Measurements from ENCODE around the gene ROCK2.

DNA sequence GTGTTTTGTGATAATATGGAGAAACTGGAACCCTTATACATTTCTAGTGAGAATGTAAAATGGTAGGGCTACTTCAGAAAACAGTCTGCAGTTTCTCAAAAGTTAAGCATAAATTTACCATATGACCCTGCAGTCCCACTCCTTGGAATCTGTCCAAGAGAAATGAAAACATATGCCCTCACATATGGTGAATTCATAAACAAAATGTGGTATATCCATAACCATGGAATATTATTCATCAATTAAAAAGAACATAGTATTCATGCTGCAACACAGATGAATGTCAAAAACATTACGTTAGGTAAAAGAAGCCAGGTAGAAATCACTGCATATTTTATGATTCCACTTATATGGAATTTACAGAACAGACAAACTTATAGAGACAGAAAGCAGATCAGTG, 11.8 kb downstream of the ROCK2 start:
- TF ChIP-seq, protein P1, sequence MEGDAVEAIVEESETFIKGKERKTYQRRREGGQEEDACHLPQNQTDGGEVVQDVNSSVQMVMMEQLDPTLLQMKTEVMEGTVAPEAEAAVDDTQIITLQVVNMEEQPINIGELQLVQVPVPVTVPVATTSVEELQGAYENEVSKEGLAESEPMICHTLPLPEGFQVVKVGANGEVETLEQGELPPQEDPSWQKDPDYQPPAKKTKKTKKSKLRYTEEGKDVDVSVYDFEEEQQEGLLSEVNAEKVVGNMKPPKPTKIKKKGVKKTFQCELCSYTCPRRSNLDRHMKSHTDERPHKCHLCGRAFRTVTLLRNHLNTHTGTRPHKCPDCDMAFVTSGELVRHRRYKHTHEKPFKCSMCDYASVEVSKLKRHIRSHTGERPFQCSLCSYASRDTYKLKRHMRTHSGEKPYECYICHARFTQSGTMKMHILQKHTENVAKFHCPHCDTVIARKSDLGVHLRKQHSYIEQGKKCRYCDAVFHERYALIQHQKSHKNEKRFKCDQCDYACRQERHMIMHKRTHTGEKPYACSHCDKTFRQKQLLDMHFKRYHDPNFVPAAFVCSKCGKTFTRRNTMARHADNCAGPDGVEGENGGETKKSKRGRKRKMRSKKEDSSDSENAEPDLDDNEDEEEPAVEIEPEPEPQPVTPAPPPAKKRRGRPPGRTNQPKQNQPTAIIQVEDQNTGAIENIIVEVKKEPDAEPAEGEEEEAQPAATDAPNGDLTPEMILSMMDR (conservative IDR thresholded peaks at IDR 0.05; ENCODE audit: low read length), result no peak
- TF ChIP-seq EZH2phosphoT487 (IDR thresholded peaks at IDR 0.05; ENCODE audit: borderline replicate concordance), result no peak

Measured in Loucy (cell line).